Cerebellar cortex (tissue), 1 donor: ENCODE results near the gene VSIG4.
"Not testable (repeated sequence)": the region's sequence is repeated elsewhere in the genome, so short reads cannot be mapped to it uniquely, and the experiment has no call there.

ENCODE experiments used
- DNase-seq: peaks from one replicate; pipeline ENCODE4 v3.0.0-alpha.2; 2015; ENCODE audit warnings: low spot score

Gene VSIG4

GRCh38 chrX:65975161-65975751 lies 64.6 kb downstream of the VSIG4 start:
- not testable (repeated sequence) for DNase-seq
